Stimulated activated naive CD8-positive, alpha-beta T cell treated with anti-CD3 and anti-CD28 coated beads, Interleukin-15, amount 100 ng/mL, for 72 hours (primary cell): ENCODE results near the gene DLG5.
"Not testable (repeated sequence)": the region's sequence is repeated elsewhere in the genome, so short reads cannot be mapped to it uniquely, and the experiment has no call there.

Experiments used
- ATAC-seq: fragments of 150-1000 bp; cut with Tn5 transposase; 2 replicates; pipeline ENCODE4 v1.10.0; 2021; ENCODE audit warnings: mild to moderate bottlenecking, moderate library complexity
- DNase-seq, 2 donors: peaks; one replicate each; pipeline ENCODE4 v3.0.0; 2021 to 2022
- H3K27ac Mint-ChIP-seq, 2 donors: one replicate each; pipeline ENCODE4 v1.8.0; 2022; ENCODE audit warnings: mild to moderate bottlenecking in 2 of 2, mixed read lengths in 2 of 2, moderate library complexity in 2 of 2
- H3K27me3 Mint-ChIP-seq: one replicate; pipeline ENCODE4 v1.8.0; 2022; ENCODE audit warnings: mixed read lengths
- H3K4me1 Mint-ChIP-seq: one replicate; pipeline ENCODE4 v1.8.0; 2022; ENCODE audit warnings: mild to moderate bottlenecking, mixed read lengths
- H3K4me3 Mint-ChIP-seq, 2 donors: one replicate each; pipeline ENCODE4 v1.8.0; 2022; ENCODE audit warnings: mild to moderate bottlenecking in 2 of 2, mixed read lengths in 2 of 2, moderate library complexity in 1 of 2
- H3K9me3 Mint-ChIP-seq, 2 donors: one replicate each; pipeline ENCODE4 v1.8.0; 2022; ENCODE audit warnings: mixed read lengths in 2 of 2

The DLG5 gene

GRCh38 chr10:77768039-77768438 is 158.5 kb downstream of the DLG5 start:
- H3K9me3 Mint-ChIP-seq = no peaks in the 10 kb centered on the region
- no peak overlapping the region for H3K4me3 Mint-ChIP-seq
- H3K27ac Mint-ChIP-seq = no peak overlapping the region
- DNase-seq = no peak
- H3K4me1 Mint-ChIP-seq = no peaks in the 10 kb centered on the region
- no peak for ATAC-seq
- peaks cover 21% of the 10 kb centered on the region for H3K27me3 Mint-ChIP-seq

- no peaks in the 10 kb centered on the region for H3K4me1 Mint-ChIP-seq
- ATAC-seq (no peak), DNase-seq (no peak)
- no peak overlapping the region for H3K4me3 Mint-ChIP-seq
- H3K27ac Mint-ChIP-seq = peak overlapping the region in 1 of 2 donors; percentile 37
- H3K27me3 Mint-ChIP-seq = peaks cover 21% of the 10 kb centered on the region
- no peaks in the 10 kb centered on the region for H3K9me3 Mint-ChIP-seq
Observed at GRCh38 chr10:77763453-77764430, 162.8 kb downstream of the DLG5 start.

- ATAC-seq, H3K4me1 Mint-ChIP-seq, H3K27ac Mint-ChIP-seq, H3K4me3 Mint-ChIP-seq, H3K9me3 Mint-ChIP-seq, DNase-seq: not testable (repeated sequence)
- peaks cover 40% of the 10 kb centered on the region for H3K27me3 Mint-ChIP-seq
Observed at GRCh38 chr10:77758406-77758805, 168.1 kb downstream of the DLG5 start.

GRCh38 chr10:77756319-77757232 is 170.0 kb downstream of the DLG5 start:
- Mint-ChIP-seq H3K9me3 (no peaks in the 10 kb centered on the region), H3K27me3 (peaks cover 47% of the 10 kb centered on the region), H3K27ac (no peak overlapping the region), H3K4me3 (no peak overlapping the region), H3K4me1 (no peaks in the 10 kb centered on the region)
- ATAC-seq = no peak
- DNase-seq = no peak

GRCh38 chr10:77746047-77746707 is 180.4 kb downstream of the DLG5 start:
- Mint-ChIP-seq H3K27ac (no peak overlapping the region), H3K4me1 (no peaks in the 10 kb centered on the region), H3K4me3 (no peak overlapping the region), H3K9me3 (peaks cover 5 to 19% of the 10 kb centered on the region in 2 donors), H3K27me3 (peaks cover 28% of the 10 kb centered on the region)
- ATAC-seq (no peak), DNase-seq (no peak)

- Mint-ChIP-seq H3K27me3 (peaks cover 28% of the 10 kb centered on the region), H3K4me3 (no peak overlapping the region), H3K9me3 (peaks cover 8 to 28% of the 10 kb centered on the region in 2 donors), H3K4me1 (no peaks in the 10 kb centered on the region), H3K27ac (no peak overlapping the region)
- ATAC-seq = no peak
- no peak for DNase-seq
Observed at GRCh38 chr10:77744245-77744644, 182.3 kb downstream of the DLG5 start.

GRCh38 chr10:77742172-77742571 is 184.4 kb downstream of the DLG5 start:
- peaks cover 13% of the 10 kb centered on the region for H3K27me3 Mint-ChIP-seq
- no peaks in the 10 kb centered on the region for H3K4me1 Mint-ChIP-seq
- H3K4me3 Mint-ChIP-seq = no peak overlapping the region
- no peak overlapping the region for H3K27ac Mint-ChIP-seq
- DNase-seq (no peak), ATAC-seq (no peak)
- H3K9me3 Mint-ChIP-seq = peaks cover 11 to 37% of the 10 kb centered on the region in 2 donors

- peaks cover 11 to 42% of the 10 kb centered on the region in 2 donors for H3K9me3 Mint-ChIP-seq
- no peak overlapping the region for H3K27ac Mint-ChIP-seq
- peaks cover 9% of the 10 kb centered on the region for H3K27me3 Mint-ChIP-seq
- DNase-seq = no peak
- ATAC-seq = no peak
- H3K4me1 Mint-ChIP-seq = no peaks in the 10 kb centered on the region
- no peak overlapping the region for H3K4me3 Mint-ChIP-seq
Observed at GRCh38 chr10:77741746-77742145, 184.8 kb downstream of the DLG5 start.
